Measurements from ENCODE around the gene BRD7. TPM values are rescaled to one million over a fixed set of nuclear protein-coding genes. Genes with fewer than 3 reads are reported as not detected.

The BRD7 gene
- total and polyA plus RNA-seq, 2 of the 4 experiments (the other 2 are of a cell fraction), result 24.8 to 29.9 TPM

DNA sequence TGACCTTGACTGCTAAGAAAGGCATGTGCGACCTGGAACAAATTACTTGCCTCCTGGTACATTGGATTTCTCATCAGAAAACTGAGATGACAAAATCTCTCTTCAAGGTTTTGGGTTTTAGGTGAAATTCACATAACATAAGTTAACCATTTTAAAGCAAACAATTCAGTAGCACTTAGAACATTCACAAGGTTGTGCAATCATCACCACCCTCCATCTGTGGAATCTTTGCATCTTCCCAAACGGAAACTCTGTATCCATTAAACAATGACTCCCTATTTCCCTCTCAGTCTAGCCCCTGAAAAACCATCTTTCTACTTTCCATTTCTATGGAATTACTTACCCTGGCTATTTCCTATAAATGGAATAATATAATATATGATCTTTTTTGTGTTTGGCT, 42.2 kb upstream of the BRD7 start:
- dilution Hi-C loops (cut with HindIII; ENCODE audit: low sequenced_read_pairs, unreplicated experiment), result no loop called here

More for the DNA sequence above, 42.2 kb upstream of the BRD7 start:
- Histone ChIP-seq H2AFZ (replicated peaks; ENCODE audit: low read length, poor library complexity) (no peak overlapping the region), H2BK20ac (ENCODE audit: low read depth, low read length) (no peak overlapping the region), H2AK5ac (ENCODE audit: low read depth, low read length) (no peak overlapping the region), H4K91ac (ENCODE audit: insufficient read depth, low read depth, low read length) (no peak overlapping the region), H3K23ac (ENCODE audit: low read depth, low read length) (no peak overlapping the region), H2BK5ac (ENCODE audit: low read depth, low read length, poor library complexity, severe bottlenecking) (no peak overlapping the region), H3K14ac (replicated peaks; ENCODE audit: low read depth, low read length) (no peak overlapping the region), H4K20me1 (ENCODE audit: insufficient read depth, low read length) (no peaks in the 10 kb centered on the region), H2AK9ac (replicated peaks; ENCODE audit: low read depth, low read length, poor library complexity) (no peak overlapping the region), H3K9me1 (ENCODE audit: insufficient read depth, low read length) (no peaks in the 10 kb centered on the region), H3K4ac (ENCODE audit: low read depth, low read length) (no peak overlapping the region), H4K5ac (ENCODE audit: low read depth, low read length) (no peak overlapping the region), H3K4me2 (ENCODE audit: low read depth, low read length) (no peak overlapping the region), H3K79me1 (ENCODE audit: low read depth in 1 of 2, low read length in 2 of 2) (no peaks in the 10 kb centered on the region), H3K27me3 (ENCODE audit: control insufficient read depth, insufficient read depth, low read length) (no peaks in the 10 kb centered on the region), H3K4me1 (ENCODE audit: control insufficient read depth, insufficient read depth, low read length) (no peaks in the 10 kb centered on the region), H3K36me3 (ENCODE audit: control insufficient read depth, insufficient read depth, low read length) (no peaks in the 10 kb centered on the region), H3K9me3 (ENCODE audit: control insufficient read depth, insufficient read depth, low read length) (no peaks in the 10 kb centered on the region), H4K8ac (ENCODE audit: low read depth in 2 of 2, low read length in 2 of 2) (no peak overlapping the region), H3K56ac (ENCODE audit: extremely low read depth, insufficient read depth, low read length) (no peak overlapping the region), H3K27ac (ENCODE audit: insufficient read depth, low read length) (no peak overlapping the region), H3K9ac (ENCODE audit: low read depth, low read length) (no peak overlapping the region), H2BK120ac (ENCODE audit: low read depth, low read length) (no peak overlapping the region), H3K4me3 (ENCODE audit: insufficient read depth, low read depth, low read length) (no peak overlapping the region), H2BK15ac (ENCODE audit: low read depth, low read length) (no peak overlapping the region), H3K18ac (ENCODE audit: low read depth, low read length) (no peak overlapping the region)
- CTCF ChIA-PET, result no interaction called here
- no TSS peak for BruUV-seq (replicated peaks)
- in situ Hi-C loops (cut with MboI; ENCODE audit: low sequenced_read_pairs) (no loop called here), intact Hi-C loops (cut with micrococcal nuclease) (no loop called here)
- POLR2A ChIA-PET (ENCODE audit: unreplicated experiment), result no interaction called here
- peak; percentile 52 for TF ChIP-seq CEBPB (IDR thresholded peaks at IDR 0.05; ENCODE audit: low read depth, low read length)
- TF ChIP-seq, protein P1, sequence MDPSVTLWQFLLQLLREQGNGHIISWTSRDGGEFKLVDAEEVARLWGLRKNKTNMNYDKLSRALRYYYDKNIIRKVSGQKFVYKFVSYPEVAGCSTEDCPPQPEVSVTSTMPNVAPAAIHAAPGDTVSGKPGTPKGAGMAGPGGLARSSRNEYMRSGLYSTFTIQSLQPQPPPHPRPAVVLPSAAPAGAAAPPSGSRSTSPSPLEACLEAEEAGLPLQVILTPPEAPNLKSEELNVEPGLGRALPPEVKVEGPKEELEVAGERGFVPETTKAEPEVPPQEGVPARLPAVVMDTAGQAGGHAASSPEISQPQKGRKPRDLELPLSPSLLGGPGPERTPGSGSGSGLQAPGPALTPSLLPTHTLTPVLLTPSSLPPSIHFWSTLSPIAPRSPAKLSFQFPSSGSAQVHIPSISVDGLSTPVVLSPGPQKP (IDR thresholded peaks at IDR 0.05; ENCODE audit: borderline replicate concordance, low read depth, low read length), result no peak
- DNase-seq, result no peak
- no CpG with 5 or more reads among the region's 2 CpGs for WGBS, 2 experiments (ENCODE audit: extremely low coverage in 2 of 2, insufficient read length in 1 of 2)
- no peak for ATAC-seq (ENCODE audit: low read depth)

Measured in IMR-90 (cell line).